ENCODE data around the gene DRD3.

DRD3 gene

DNA sequence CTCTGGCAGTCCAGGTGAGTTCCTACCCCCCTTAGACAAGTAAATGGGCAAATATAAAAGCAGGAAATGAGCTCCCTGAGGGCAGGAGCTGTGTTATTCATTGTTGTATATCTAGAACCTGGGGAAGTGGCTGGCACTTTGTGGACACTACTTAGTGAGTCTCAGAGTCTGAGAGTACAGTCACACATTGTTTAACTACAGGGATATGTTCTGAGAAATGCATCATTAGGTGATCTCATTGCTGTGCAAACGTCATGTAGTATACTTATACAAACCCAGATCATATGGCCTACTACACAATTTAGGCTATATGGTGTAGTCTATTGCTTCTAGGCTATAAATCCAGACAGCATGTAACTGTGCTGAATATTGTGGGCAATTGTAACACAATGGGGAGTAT is 52.4 kb downstream of the DRD3 start:
- FAIRE-seq (no peak), DNase-seq (ENCODE audit: insufficient read length, low spot score) (no peak)

DNA sequence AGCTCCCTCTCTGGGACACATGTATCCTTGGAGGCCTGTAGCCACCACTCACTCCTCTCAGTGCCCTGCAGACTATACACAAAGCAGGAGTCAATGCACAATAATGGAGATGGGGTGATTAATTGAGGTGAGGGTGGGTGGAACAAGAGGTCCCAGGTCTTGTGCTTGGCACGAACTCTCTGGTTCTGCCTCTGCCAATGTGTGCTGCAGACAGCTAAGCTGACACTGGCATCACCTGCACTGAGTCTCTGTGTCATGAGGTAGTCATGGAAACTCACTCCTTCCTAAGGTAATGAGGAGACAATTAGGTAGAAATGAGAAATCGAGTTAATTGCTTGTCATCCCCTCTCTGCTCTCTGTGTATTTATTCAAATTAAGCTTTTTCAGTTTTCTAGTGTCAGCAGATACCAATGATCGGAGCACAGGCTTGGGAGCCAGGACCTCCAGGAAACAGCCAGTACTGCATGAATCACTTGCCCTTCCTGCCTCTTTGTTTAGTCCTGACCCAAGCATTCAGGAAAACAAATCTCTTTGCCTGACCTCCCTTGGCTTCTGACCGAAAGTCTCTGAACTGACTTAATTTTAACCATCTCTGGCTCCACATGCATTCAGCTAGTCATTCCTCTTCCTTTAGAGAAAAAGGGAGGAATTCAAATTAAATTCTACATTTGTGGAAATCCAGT is 56.7 kb downstream of the DRD3 start:
- DNase-seq (ENCODE audit: insufficient read length, low spot score) (no peak), FAIRE-seq (no peak)

- FAIRE-seq: no peak
- DNase-seq (ENCODE audit: insufficient read length, low spot score): no peak
Observed at GRCh38 chr3:114120211-114120610, 58.6 kb downstream of the DRD3 start.

- FAIRE-seq (no peak), DNase-seq (ENCODE audit: insufficient read length, low spot score) (no peak)
Observed at GRCh38 chr3:114119776-114120175, 59.1 kb downstream of the DRD3 start.

DNA sequence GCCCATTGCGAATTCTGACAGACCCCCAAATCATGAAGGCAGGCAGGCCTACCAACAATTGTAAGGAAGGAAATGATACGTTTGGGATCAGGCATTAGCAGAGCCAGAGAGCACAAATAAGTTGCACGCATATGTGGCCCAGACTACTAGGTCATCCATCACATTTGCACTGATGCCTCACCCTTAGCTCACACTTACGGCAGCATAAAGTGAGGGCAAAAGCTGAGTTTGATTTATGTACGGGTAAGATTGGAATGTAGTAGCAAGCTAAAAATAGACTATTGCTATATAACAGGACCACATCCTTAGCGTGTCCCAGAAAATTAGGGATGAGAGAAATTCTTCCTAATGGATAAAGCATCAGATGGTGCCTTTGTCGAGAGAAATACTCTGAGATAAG is 63.7 kb downstream of the DRD3 start:
- FAIRE-seq (no peak), DNase-seq (ENCODE audit: insufficient read length, low spot score) (no peak)

DNA sequence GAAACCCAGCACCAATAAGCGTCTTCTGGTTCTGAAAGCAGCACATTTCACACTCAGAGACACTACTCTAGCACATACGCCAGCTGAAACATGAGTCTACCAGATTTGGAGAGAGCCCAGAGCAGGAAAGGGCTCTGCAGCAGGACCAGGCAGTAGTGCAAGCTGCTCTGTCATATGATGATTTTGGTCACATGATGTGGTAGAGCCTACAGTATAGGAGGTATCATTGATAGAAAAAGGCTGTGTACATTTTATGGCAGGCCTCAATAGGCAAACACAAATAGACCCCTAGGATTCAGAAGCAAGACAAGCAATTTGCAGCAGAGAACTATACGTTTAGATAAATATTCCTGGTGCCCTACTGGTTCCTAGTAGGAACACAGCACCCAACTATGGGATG is 64.1 kb downstream of the DRD3 start:
- DNase-seq (ENCODE audit: insufficient read length, low spot score): no peak
- no peak for FAIRE-seq

GRCh38 chr3:114112696-114113095 is 66.2 kb downstream of the DRD3 start:
- no peak for FAIRE-seq

GRCh38 chr3:114111060-114111770 is 67.6 kb downstream of the DRD3 start:
- no peak for DNase-seq (ENCODE audit: insufficient read length, low spot score)
- FAIRE-seq: no peak

More at GRCh38 chr3:114112696-114113095, 66.2 kb downstream of the DRD3 start:
- DNase-seq (ENCODE audit: insufficient read length, low spot score): no peak

- DNase-seq (ENCODE audit: insufficient read length, low spot score) (no peak), FAIRE-seq (no peak)
Observed at GRCh38 chr3:114110439-114110838, 68.4 kb downstream of the DRD3 start.

DNA sequence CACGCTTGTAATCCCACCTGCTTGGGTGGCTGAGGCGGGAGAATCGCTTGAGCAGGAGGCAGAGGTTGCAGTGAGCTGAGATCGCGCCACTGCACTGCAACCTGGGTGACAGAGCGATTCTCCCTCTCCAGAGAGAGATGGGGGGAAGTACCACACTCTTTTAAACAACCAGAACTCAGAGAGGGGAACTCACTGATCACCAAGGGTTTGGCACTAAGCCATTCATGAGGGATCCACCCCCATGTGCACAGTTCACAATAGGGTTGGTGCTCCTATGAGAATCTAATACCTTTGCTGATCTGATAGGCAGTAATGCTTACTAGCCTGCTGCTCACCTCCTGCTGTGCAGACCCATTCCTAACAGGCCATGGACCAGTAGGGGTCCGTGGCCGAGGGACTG is 70.7 kb downstream of the DRD3 start:
- DNase-seq (ENCODE audit: insufficient read length, low spot score) (no peak), FAIRE-seq (no peak)

GRCh38 chr3:114104414-114104813 is 74.4 kb downstream of the DRD3 start:
- FAIRE-seq: no peak
- no peak for DNase-seq (ENCODE audit: insufficient read length, low spot score)

DNA sequence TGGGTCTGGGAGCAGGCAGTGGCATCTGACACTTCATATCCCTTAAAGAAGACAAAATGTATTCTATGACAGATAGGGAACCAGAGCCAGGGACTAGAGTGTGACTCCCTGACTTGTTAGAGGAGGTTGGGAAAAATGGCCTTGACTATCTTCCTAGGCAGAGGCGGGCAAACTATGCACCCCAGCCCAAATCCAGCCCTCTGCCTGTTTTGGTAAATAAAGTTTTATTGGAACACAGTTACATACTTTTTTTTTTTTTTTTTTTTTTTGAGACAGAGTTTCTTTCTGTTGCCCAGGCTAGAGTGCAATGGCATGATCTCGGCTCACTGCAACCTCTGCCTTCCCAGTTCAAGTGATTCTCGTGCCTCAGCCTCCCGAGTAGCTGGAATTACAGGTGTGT is 75.0 kb downstream of the DRD3 start:
- FAIRE-seq (no peak), DNase-seq (ENCODE audit: insufficient read length, low spot score) (no peak)

DNA sequence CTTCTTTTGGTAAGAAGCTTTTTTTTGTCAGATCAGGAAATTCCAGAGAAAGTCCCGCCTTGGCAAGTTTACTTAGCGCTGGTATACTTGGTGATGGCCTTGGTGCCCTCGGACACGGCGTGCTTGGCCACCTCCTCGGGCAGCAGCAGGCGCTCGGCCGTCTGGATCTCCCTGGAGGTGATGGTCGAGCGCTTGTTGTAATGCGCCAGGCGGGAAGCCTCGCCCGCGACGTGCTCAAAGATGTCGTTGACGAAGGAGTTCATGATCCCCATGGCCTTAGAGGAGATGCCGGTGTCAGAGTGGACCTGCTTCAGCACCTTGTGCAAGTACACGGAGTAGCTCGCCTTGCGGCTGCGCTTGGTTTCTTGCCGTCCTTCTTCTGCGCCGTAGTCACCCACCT is 75.7 kb downstream of the DRD3 start:
- FAIRE-seq (no peak), DNase-seq (ENCODE audit: insufficient read length, low spot score) (no peak)

DNA sequence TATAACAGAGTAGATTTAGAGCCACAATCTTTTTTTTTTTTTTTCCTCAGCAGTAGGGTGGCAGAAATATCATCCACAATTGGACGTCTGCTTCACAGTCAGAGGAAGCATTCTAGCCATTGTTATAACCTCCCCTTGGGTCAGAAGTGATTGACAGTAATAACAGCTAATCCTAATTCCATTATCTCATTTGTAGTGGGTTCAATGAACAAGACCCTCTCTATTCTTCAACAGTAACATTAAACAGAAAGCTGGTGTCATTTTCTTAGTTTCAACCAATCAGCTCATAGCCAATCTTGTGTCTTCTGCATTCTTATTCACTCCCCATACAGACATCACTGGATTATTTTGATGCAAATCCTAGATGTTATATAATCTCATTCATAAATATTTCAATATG is 77.8 kb downstream of the DRD3 start:
- DNase-seq (ENCODE audit: insufficient read length, low spot score) (no peak), FAIRE-seq (no peak)

DNA sequence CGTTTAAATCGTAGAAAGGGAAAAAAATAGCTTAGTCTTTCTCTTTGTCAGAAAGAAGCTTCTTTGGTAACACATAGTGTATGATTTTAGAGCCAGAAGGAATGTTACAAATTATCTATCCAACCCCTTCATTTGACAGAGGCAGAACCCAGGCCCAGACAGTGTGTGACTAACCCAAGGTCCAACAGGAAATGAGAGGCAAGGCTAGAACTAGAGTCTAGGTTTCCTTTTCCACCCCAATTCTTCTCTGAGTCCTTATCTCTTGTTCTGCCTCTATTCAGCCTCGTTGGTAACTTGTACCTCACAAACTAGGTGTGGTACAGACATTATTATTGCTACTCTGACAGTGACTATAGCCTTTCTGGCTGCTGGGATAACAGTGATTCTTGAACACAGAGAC is 83.1 kb downstream of the DRD3 start:
- DNase-seq (ENCODE audit: insufficient read length, low spot score): no peak
- FAIRE-seq: no peak

DNA sequence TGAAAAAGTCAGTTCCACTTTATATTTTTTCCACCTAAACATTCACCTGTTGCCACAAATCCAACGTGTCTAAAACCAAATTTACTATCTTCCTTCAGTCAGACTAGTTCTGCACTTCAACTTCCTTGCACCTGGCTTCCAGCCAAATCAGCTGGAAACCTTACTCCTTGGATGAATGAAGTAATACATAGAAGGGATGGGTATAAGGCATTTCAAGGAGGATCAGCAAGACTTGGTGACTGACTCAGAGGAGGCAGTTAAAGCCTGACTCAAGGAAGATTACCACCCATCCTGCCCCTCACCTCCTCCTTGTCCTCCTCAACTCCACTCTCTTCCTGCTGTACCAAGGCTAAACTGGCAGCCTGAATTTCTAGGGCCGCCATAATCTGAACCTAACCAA is 85.3 kb downstream of the DRD3 start:
- FAIRE-seq (no peak), DNase-seq (ENCODE audit: insufficient read length, low spot score) (no peak)

GRCh38 chr3:114093016-114093380 is 85.9 kb downstream of the DRD3 start:
- FAIRE-seq: no peak
- no peak for DNase-seq (ENCODE audit: insufficient read length, low spot score)

DNA sequence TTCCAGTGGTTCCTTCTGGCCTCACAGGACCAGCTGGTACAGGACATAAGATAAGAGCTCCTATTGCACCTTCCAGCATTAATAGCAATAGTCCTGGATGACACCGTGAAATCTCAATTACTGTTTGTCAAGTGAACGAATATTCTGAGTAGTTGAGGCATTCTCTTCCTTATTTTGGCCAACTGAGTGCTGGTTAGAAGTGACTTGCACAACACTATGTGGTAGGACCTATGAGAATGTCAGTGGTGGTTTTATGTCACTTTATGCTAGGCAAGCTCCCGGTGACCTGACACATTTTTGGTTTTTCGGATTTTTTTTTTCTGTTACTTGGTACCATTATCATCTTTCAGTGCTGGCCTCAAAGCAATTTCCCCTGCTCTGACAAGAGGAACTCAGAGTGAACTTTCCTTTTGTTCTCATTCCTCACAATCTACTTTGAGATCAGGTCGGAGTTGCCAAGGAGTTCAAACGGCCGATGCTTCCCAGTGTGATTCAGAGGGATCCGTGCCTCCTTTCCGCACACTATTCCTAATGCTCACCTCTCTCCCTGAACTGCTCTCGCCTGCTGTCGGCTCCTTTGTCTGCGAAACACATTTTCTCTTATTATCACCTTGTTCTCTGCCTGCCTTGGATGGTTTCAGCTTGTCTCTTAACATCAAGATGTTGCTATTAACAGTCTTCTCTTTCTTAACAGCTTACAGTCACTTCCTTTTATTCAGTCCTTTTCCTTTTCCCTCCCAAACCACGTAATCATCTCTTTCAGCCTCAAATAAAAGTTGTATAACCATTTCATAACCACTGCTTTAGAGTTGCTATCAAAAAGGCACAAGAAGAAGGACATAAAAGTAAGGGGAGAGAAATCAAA is 86.5 kb downstream of the DRD3 start:
- DNase-seq (ENCODE audit: insufficient read length, low spot score) (no peak), FAIRE-seq (no peak)

- no peak for DNase-seq (ENCODE audit: insufficient read length, low spot score)
- no peak for FAIRE-seq
Observed at GRCh38 chr3:114089675-114090074, 89.2 kb downstream of the DRD3 start.

DNA sequence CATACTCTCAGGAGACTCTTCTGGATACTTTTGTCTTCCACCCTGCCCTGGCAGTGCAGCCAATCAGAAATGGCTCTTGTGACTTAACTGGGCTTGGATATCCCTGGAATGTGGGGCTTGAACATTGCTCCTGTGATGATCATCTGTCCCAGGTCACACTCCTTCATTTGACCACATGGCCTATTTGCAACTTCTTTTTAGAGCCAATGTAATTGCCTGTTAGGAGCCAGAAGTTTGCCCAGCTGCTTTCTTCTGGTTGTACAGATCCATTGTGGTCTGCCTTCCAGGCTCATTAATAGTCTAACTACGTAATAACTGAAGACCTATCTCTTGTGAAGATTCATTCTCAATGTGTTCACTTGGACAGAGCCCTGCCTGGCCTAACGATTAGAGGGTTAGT is 92.5 kb downstream of the DRD3 start:
- FAIRE-seq: no peak

GRCh38 chr3:114083112-114083511 is 95.7 kb downstream of the DRD3 start:
- FAIRE-seq: no peak

More for the DNA sequence above, 92.5 kb downstream of the DRD3 start:
- DNase-seq (ENCODE audit: insufficient read length, low spot score): no peak

GRCh38 chr3:114081037-114081436 is 97.8 kb downstream of the DRD3 start:
- FAIRE-seq (no peak), DNase-seq (ENCODE audit: insufficient read length, low spot score) (no peak)

More at GRCh38 chr3:114083112-114083511, 95.7 kb downstream of the DRD3 start:
- no peak for DNase-seq (ENCODE audit: insufficient read length, low spot score)

All from GM19239 (cell line).